GM18870 (cell line): ENCODE measurements around the gene TEDC1.

Source experiments
- ATAC-seq: cut with Tn5 transposase; IDR thresholded peaks from one replicate; pipeline ENCODE4 v1.9.1; 2021; ENCODE audit warnings: moderate library complexity; ENCODE audit not compliant: unreplicated experiment

The TEDC1 gene

DNA sequence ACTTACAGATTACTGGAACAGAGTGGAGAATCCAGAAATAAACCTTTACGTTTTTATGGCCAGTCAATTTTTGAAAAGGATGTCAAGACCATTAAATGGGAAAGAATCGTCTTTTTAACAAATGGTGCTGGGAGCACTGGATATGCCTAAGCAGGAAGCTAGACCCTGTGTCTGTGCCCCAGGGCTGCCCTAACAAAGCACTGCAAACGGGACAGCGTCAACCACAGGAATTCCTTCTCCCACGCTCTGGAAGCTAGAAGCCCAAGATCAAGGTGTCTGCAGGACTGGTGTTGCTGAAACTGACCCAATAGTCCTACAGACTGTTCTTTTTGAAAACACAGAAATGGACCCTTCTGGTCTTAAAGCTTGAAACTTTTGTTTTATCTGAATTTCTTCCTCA lies 26.1 kb downstream of the TEDC1 start:
- ATAC-seq: no peak

DNA sequence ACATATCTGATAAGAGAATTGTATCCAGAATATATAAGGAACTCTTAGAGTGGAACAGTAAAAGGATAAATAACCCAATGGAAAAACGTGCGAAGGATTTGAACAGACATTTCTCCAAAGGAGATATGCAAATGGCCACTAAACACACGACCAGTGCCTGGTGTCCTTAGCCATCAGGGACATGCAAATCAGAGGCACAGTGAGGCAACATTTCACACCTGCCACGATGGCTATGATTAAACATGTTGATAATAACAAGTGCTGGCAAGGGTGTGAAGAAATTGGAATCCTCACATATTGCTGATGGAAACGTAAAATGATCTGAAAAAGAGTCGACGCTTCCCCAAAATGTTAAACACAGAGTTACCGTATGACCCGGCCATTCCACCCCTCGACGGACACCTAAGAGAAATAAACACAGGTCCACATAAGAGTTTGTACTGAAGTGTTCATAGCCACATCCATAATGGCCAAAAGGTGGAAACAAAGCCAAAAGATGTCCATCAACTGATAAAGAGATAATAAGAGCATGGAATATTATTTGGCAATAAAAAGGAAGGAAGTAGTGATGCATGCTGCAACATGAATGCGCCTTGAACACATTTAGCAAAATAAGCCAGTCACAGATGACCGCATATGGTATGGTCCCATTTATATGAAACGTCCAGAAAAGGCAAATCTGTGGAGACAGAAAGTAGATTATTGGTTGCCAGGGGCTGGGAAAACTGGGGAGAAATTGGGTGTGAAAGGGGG lies 29.1 kb downstream of the TEDC1 start:
- ATAC-seq: no peak

DNA sequence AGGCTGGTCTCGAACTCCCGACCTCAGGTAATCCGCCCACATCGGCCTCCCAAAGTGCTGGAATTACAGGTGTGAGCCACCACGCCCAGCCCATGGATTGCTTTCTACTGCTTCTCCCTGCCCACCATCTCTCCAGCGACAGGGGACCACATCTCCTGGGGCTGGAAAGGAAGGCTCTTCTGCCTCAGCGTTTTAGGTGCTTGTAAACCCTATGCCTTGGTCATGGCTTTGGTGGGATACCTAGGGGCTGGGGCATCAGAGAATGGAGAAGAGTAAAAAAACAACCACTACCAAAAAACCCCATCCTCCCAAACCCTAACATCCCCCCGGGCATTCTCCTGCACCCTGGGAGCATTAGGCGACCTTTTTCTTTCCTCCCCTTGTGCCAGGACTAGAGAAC lies 34.3 kb downstream of the TEDC1 start:
- no peak for ATAC-seq

DNA sequence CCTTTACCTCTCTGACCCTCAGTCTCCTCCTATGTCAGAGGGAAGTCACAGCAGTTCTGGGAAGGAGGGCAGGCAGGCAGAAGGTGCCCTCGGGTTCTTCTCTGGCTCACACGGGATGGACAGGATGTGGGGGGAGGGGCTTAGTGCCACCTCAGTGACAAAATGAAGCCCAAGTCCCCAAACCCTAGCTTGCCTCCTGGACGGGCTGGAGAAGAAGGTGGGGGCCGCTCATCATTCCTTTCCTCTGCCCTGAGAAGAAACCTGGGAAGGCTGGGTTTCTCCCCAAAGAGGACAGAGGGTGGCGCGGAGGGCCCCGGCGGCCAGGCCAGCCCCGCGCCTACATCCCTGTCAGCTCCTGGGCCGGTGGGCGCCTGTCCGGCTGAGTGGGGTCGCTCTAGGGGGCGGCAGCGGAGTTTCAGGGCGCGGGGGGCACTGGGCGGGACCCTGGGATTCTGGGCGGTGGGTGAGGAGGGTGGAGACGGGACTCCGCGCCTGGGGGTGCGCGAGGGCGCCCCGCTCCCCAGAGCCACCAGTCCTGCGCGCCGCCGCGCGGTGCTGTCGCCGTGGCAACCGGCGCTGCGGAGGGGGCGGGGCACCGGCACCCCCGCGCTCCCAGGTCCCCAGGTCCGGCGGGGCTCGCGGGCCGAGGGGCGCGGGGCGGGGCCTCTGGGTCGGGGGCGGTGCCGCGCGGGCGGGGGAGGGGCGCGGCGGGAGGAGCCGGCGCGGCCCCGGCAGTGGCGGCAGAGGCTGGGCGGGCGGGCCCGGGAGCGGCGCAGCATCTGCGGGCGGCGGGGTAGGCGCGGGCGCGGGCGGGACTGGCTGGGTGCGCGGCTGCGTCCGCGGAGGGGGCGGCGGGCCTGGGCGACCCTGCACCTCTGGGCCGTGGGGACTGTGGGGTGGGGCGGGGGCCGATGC lies 35.1 kb downstream of the TEDC1 start, which contains the start of gene TMEM121:
Gene TMEM121, plus strand, starts transcription at position 723 of the 915 bp plus-strand sequence. CDS start 2,252 bp downstream, outside the sequence.
- ATAC-seq: no peak

DNA sequence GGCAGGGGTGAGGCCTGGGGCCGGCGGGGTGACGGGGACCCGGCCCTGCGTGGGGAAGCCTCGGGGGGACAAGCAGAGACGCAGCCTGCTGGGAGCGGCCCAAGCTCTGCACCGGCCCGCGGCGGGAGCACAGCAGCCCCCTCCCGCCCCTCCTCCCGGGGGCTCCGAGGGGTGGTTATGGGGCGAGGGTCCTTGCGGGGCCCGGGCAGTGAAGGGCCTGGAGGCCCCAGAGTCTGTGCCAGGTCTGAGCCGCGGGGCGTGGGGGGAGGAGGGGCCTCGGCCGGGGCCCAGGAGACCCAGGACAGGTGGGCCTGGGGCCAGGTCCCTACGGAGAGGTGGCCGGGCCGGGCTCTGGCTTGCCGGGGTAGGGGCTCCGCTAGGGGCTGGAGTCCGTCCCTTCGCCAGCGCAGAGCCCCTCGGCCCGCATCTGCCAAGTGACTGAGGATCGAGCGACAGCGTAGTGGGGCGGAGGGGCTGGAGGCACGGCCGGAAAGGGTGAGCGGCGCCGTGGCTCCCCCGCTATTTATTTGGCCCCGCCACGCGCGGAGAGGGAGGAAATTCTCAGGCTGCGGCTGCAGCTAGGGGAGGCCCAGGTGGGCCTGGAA lies 35.8 kb downstream of the TEDC1 start:
- no peak for ATAC-seq

DNA sequence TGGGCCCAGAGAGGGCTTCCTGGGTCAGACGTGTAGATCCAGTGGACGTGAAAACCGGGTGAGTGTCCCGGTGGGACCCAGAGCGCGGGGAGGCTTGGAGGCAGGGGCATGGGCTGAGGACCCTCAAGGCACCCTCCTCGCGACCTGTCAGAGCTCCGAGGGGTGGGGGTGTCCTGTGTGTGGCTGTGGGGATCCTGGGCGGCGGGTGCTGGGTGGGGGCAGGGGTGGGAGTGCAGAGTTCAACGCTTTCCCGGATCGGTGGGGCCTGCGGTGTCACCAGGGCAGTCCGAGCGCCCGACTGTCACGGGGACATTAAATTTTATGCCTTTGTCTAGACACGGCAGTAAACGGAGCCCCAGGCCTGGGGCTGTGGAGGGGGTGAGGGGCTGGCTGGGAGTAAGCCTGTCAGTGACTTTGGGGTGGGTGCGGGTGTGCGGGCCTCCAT lies 36.4 kb downstream of the TEDC1 start:
- ATAC-seq: no peak

DNA sequence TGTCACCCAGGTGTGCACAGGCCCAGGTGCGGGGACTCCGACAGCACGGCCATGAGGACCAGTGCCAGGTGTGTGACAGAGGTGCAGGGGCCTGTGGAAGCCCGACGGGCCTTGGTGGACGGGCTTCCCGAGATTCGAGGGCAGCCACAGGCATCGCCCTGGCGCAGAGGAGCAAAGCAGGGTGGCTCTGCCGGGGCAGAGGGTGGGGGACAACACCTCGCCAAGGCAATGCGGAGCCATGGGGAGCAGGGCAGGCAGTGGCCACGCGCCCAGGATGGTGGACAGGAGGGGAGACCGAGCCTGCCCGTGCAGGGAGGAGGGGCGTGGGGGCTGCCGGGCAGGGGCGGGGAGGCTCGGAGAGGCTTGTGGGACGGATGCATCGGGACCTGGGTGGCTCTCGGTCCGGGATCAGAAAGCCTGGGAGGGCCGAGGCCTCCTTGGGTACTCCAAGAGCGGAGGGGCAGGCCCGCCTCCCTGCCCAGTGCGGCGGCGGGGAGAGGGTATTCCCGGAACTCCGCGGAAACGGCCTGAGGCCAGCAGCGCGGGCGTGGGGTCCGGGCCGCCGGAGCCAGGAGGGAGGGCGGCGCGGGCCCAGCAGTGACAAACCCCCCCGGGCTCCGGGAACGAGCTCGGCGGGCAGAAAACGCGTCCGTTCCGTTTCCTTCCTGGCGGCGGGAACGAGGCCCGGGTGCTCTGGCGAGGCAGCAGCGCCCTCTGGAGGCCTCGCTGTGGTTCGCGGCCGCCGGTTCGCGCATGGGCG lies 37.0 kb downstream of the TEDC1 start:
- no peak for ATAC-seq

DNA sequence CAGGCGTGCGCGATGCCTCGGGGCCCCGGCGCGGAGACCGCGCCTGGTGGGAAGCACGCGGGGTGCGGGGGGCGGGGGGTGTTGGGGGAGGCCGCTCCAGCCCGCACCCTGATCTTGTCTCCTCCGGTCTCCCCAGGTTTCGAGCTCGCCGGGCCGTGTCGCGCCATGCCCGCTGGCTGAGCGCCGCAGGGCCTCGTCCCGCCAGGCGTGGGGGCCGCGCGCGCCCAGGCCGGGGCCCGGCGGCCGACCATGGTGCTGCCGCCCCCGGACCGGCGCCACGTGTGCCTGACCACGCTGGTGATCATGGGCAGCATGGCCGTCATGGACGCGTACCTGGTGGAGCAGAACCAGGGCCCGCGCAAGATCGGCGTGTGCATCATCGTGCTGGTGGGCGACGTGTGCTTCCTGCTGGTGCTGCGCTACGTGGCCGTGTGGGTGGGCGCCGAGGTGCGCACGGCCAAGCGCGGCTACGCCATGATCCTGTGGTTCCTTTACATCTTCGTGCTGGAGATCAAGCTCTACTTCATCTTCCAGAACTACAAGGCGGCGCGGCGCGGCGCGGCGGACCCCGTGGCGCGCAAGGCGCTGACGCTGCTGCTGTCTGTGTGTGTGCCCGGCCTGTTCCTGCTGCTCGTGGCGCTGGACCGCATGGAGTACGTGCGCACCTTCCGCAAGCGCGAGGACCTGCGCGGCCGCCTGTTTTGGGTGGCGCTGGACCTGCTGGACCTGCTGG lies 37.7 kb downstream of the TEDC1 start:
- ATAC-seq: no peak

DNA sequence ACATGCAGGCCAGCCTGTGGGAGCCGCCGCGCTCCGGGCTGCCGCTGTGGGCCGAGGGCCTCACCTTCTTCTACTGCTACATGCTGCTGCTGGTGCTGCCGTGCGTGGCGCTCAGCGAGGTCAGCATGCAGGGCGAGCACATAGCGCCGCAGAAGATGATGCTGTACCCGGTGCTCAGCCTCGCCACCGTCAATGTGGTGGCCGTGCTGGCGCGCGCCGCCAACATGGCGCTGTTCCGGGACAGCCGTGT lies 38.2 kb downstream of the TEDC1 start:
- ATAC-seq: no peak

DNA sequence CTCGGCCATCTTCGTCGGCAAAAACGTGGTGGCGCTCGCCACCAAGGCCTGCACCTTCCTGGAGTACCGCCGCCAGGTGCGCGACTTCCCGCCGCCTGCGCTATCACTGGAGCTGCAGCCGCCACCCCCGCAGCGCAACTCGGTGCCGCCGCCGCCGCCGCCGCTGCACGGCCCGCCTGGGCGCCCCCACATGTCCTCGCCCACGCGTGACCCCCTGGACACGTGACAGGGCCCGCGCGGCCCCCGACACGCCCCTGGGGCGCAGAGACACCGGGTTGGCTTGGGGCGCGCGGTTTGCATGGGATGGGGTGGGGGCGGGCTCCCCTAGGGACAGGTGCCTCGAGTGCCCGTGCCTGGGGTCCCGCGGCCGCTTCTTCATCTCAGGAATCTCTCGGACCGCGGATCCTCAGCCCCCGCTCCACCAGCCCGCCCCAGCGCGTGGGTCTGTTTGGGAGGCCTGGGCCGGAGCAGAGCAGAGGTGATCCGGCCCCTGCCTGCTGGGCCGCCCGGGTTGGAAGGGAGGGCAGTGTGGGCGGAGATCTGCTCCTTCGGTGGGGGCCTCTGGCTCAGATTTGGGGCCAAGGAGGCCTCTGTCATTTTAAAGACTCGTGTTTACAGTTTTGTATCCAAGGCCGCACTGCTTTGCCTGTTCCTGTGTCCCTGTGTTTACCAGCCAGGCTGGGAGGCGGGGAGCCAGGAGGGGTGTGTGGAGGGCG lies 38.7 kb downstream of the TEDC1 start:
- ATAC-seq: no peak

DNA sequence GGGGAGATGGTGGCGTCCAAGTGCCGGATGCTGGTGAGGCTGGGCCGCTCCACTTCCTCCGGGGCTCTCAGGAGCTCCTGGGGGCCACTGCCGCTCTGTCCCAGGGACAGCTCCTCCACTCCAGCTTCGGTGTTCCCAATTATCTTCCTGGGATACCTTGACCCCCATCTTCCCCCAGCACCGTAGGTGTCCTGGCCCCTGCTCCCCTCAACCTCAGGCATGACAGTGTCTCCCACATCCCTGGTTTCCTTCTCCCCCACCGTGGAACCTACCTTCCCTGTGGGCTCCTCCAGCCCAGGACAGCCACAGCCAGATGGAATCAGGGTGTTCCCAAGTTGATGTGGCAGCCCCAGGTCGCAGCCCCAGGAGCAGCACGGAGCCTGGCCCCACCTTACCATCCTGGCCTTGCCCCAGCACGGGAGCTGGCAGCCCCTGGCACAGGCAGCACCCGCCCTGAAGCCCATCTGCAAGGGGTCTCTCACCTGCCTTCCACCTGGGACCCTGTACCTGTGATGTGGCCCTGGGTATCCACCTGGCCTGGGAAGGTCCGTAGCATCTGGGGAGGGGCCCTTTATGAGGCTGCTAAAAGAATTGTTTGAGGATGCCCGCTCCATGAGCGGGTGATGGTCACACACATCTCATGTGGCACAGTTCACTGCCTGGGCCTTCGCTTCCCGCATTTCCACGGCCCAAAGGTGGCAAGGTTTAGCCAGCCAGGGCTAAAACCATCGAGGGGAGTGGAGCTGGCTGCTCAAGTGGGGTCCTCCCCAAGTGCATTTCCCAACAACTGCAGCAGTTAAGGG lies 39.4 kb downstream of the TEDC1 start:
- ATAC-seq: no peak

DNA sequence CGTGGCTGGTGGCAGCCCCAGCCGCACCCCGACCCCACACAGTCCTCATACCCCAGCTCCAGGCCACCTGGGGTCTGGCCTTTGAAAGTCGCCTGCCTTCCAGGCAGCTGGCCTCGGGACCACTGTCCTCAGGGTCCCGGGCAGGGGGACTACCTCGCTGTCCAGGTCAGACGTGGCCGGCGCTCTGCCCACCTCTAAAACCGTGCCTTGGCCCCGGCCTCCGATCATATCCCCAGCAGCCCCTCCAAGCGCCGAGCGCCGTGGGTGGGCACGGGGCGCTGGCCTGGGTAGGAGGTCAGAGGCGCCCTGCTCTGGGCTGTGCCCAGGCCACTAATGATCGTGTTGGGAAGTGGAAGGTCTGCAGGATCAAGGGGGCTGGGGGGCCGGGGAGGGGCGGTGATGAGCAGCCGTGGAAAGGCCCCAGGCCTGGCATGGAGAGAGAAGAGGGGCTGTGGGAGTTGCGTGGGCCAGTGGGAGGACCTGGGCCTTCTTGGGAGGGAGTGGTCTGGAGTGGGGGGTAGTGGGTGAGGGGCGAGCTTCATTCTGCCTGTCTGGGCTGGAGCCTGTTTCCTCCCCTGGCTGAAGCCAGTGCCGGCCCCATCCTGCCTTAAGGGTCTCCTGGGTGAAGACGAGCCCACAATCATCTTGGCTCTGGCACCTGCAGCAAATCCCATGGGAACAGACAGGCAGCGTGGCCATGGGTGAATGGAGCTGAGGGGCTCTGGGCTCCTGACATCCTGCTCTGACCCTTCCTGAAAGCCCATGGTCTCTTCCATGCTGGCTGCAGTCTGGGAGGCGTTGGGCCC lies 40.2 kb downstream of the TEDC1 start:
- no peak for ATAC-seq

DNA sequence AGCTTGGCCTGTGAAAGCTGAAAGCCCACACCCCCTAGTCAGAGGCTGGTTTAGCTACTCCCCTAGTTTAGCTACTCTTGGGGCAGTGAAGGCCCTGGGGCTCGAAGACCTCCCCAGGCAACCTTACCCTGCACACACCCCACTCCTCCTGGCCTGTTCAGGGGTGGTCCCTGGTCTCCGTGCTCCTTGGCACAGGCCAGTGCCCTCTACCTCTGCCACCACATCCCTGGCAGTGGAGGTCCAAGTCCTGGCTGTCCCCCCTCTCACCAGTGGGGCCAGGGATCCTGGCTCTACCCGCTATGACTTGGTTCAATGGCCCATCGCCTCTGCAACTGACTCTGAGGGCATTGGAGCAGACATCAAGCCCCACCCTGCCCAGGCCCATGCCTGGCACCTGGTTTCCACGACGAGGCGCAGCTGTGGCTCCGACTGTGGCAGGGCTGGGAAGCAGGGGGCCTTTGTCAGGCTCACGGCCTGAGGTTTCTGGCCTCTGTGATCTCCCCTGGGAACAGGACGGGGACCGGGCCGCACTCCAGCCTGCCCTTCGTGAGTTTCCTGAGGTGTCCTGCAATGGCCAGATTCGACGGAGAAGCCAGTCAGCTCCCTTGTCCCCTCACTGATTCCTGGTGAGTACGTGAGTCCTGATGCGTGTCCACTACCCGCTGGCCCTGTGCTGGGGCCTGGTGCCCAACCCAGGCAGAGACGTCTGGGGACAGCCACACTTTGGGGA lies 41.0 kb downstream of the TEDC1 start:
- ATAC-seq: no peak

DNA sequence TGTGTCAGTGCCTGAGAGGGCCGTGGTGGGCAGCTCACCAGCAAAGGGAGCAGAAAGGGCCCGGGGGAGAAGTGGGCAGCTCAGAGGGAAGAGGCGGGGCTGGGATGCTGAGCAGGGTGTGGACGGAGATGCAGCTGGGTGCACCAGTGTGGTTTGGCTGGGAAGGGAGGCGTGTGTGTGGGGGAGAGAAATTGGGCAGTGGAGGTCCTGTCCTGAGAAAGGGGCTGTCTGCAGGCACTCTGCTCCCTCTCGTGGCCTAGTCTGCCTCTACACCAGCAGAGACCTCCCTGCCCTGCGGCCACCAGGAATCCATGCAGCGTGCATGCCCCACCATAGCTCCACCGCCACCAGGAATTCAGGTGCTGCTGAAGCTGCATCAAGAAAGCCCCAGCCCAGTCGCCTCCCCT lies 41.7 kb downstream of the TEDC1 start:
- no peak for ATAC-seq

DNA sequence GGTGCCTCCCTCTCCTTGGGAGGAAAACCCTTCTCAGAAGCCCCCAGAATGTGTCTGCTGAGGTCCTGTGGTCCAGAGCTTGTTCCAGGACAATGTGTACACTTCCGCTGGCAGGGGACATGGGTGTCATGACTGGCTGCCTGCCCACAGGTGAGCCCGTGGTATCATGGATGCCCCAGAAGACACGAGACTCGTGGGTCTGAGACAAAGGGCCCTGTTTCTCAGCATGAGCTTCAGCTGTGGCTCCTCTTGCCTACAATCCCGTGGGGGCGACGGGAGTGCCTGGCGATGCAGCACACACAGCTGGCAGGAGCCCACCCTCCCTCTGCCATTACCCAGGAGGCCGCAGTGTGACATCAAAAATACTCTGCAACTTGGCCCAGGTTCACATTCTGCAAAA lies 42.3 kb downstream of the TEDC1 start:
- ATAC-seq: no peak

DNA sequence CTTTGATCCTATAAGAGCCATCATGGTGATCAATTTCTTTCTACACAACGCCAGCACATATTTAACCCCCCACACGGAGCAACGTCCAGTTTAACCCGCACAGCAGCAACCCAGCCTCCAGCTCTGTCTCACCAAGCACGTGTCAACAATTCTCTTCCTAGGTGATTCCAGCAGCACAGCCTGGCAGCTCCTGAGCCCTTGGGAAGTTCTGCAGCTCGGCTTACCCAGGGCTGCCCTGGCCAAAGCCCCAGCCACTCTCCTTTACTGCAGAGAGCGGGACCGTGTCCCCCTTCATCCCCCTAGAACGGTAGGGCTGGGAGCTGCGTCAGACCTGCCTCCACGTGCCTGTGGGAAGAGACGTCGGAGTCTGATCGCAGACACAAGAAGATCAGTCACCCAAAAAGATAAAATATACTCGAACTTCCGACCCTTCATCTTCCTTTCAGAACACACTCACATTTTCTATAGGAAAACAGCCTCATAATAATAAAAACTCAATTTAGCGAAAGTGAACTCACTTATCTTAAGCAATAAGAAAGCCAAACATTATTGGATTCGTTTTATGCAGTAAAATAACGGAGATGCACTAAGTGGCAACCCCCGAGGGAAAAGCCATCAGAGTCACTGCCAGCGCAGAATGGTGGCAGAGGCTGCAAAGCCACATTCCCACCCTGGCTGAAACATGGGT lies 42.9 kb downstream of the TEDC1 start:
- no peak for ATAC-seq

DNA sequence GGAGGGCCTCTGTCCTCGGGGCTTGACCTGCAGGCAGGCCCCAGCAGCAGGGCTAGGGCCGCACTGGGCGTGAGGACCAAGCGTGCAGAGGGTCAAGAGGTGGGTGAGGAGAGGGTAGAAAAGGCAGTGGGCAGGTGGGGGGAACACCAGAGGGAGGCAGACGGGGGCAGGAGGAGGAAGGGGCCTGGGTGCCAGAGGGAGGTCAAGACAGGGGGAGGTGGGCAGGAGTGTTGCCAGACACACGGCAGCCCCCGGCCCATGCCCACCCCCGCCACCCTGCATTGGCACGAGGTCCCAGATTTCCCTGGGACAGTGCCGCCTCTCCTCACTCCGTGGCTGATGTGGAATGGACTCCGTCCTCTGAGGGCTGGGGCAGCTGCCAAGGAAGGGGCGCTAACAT lies 43.5 kb downstream of the TEDC1 start:
- no peak for ATAC-seq
